HepG2 (cell line): ENCODE results near the gene RPLP2. TPM values are rescaled to one million over a fixed set of nuclear protein-coding genes. Genes with fewer than 3 reads are reported as not detected.
A peak's percentile ranks its signal among the peaks of the same experiment; 100 is the strongest.

Source experiments
- E2F1 ChIP-seq: sonication (generic); formaldehyde crosslinking; IDR thresholded peaks from 2 replicates; pipeline ENCODE4 v1.5.0; 2020; ENCODE audit warnings: missing genetic modification reagents
- EZH2 ChIP-seq: conservative IDR thresholded peaks from 2 replicates; pipeline ENCODE4 v1.6.1; 2012; ENCODE audit warnings: mild to moderate bottlenecking, low read depth, low read length, moderate library complexity
- HNRNPL ChIP-seq: fragments of 200-400 bp; formaldehyde crosslinking; IDR thresholded peaks from 2 replicates; pipeline ENCODE4 v1.6.1; 2017; ENCODE audit warnings: mild to moderate bottlenecking, low read depth, low read length
- MBD4 ChIP-seq: IDR thresholded peaks from 2 replicates; pipeline ENCODE4 v1.6.1; 2012; ENCODE audit warnings: low read length, inconsistent platforms, borderline replicate concordance
- MZF1 ChIP-seq: sonication (generic); formaldehyde crosslinking; IDR thresholded peaks from 2 replicates; pipeline ENCODE4 v1.8.1; 2023; ENCODE audit warnings: mild to moderate bottlenecking, missing genetic modification reagents, borderline replicate concordance
- PAWR ChIP-seq: sonication (generic); formaldehyde crosslinking; IDR thresholded peaks from 2 replicates; pipeline ENCODE4 v1.4.0; 2020; ENCODE audit warnings: missing genetic modification reagents, mild to moderate bottlenecking, borderline replicate concordance
- PPARG ChIP-seq: conservative IDR thresholded peaks from 2 replicates; pipeline ENCODE4 v1.6.1; 2016; ENCODE audit warnings: missing biosample characterization, missing genetic modification reagents
- RAD21 ChIP-seq: fragments of 450-650 bp; formaldehyde crosslinking; IDR thresholded peaks from 2 replicates; pipeline ENCODE4 v1.5.0; 2020; ENCODE audit warnings: mild to moderate bottlenecking
- SMAD9 ChIP-seq: sonication (generic); formaldehyde crosslinking; IDR thresholded peaks from 2 replicates; pipeline ENCODE4 v1.5.1; 2020; ENCODE audit warnings: mild to moderate bottlenecking, missing genetic modification reagents
- SOX5 ChIP-seq: IDR thresholded peaks from 2 replicates; pipeline ENCODE4 v1.6.1; 2016; ENCODE audit warnings: borderline replicate concordance
- ZBTB7A ChIP-seq: sonication (generic); formaldehyde crosslinking; IDR thresholded peaks from 2 replicates; pipeline ENCODE4 v1.8.0; 2022; ENCODE audit warnings: mild to moderate bottlenecking, missing genetic modification reagents
- ZFP36 ChIP-seq: fragments of 150-350 bp; IDR thresholded peaks from 2 replicates; pipeline ENCODE4 v1.6.1; 2018; ENCODE audit warnings: borderline replicate concordance, low read length, low read depth; ENCODE audit not compliant: partially characterized antibody
- ZNF180 ChIP-seq: sonication (generic); formaldehyde crosslinking; IDR thresholded peaks from 2 replicates; pipeline ENCODE4 v1.4.0; 2020; ENCODE audit warnings: low read depth, missing genetic modification reagents, borderline replicate concordance
- ZNF235 ChIP-seq: sonication (generic); formaldehyde crosslinking; IDR thresholded peaks from 2 replicates; pipeline ENCODE4 v1.8.1; 2023; ENCODE audit warnings: mild to moderate bottlenecking, missing genetic modification reagents, borderline replicate concordance
- ZNF253 ChIP-seq: sonication (generic); formaldehyde crosslinking; IDR thresholded peaks from 2 replicates; pipeline ENCODE4 v1.8.0; 2022; ENCODE audit warnings: mild to moderate bottlenecking, missing genetic modification reagents, borderline replicate concordance
- ZNF318 ChIP-seq: sonication (generic); formaldehyde crosslinking; IDR thresholded peaks from 2 replicates; pipeline ENCODE4 v1.4.0; 2020; ENCODE audit warnings: mild to moderate bottlenecking, missing genetic modification reagents
- ZNF350 ChIP-seq: sonication (generic); formaldehyde crosslinking; IDR thresholded peaks from 2 replicates; pipeline ENCODE4 v1.4.0; 2020; ENCODE audit warnings: mild to moderate bottlenecking, low read depth, missing genetic modification reagents, borderline replicate concordance
- ZNF607 ChIP-seq: sonication (generic); formaldehyde crosslinking; IDR thresholded peaks from 2 replicates; pipeline ENCODE4 v1.5.1; 2020; ENCODE audit warnings: missing genetic modification reagents, mild to moderate bottlenecking, borderline replicate concordance
- polyA plus RNA-seq, 8 experiments: library from polyadenylated mRNA; depleted of rRNA in 3 of 8; stranded (reverse) in 7 of 8; unstranded in 1 of 8; fragments of >200 nt; fragmentation: Illumina TruSeq in 4 of 8; extraction: Trizol in 4 of 8; gene quantifications; 2 replicates each; pipeline versions ENCODE4 v1.2.1 to v1.2.3, GENCODE V29; 2011 to 2016; ENCODE audit warnings: low read depth in 4 of 8, missing spikeins in 1 of 8, mixed read lengths in 1 of 8; ENCODE audit not compliant: insufficient read depth in 1 of 8
- total RNA-seq, 5 experiments: library from RNA; depleted of rRNA; stranded (reverse); fragments of >200 nt; fragmentation: Illumina TruSeq; extraction: Trizol; gene quantifications; 2 replicates each; pipeline ENCODE4 v1.2.3, GENCODE V29; 2016; ENCODE audit warnings: low read depth in 1 of 5

Gene RPLP2
- total and polyA plus RNA-seq, 2 of the 13 experiments (the other 11 are each of a cell fraction or from before 2014, with no cell fraction given): 978 to 2,106 TPM

- TF ChIP-seq ZNF318 (CRISPR knock-in tag) (no peak), ZNF180 (CRISPR knock-in tag) (no peak), RAD21 (CRISPR knock-in tag) (0 out of 2 replicates have a peak, but pooled peaks have one; percentile 25), ZBTB7A (CRISPR knock-in tag) (no peak), SOX5 (CRISPR knock-in tag) (no peak), ZNF253 (CRISPR knock-in tag) (no peak; the same call in 1 of the 2 replicates), MZF1 (CRISPR knock-in tag) (no peak), ZNF350 (no peak), E2F1 (no peak; the same call in 1 of the 2 replicates), MBD4 (no peak), ZNF607 (peak; percentile 67; the same call in 1 of the 2 replicates), SMAD9 (CRISPR knock-in tag) (no peak), PPARG (no peak), EZH2 (no peak), ZFP36 (no peak), ZNF235 (CRISPR knock-in tag) (no peak), HNRNPL (no peak), PAWR (CRISPR knock-in tag) (no peak)
Observed at GRCh38 chr11:777288-778255, 32.2 kb upstream of the RPLP2 start, which contains the start of gene GATD1 (continued).
